Hematopoietic multipotent progenitor cell treated with erythropoietin and hydrocortisone succinate and interleukin-3 and kit ligand, for 17 days (in vitro differentiated cells): ENCODE results near the gene NEK5.
"Not testable (repeated sequence)": the region's sequence is repeated elsewhere in the genome, so short reads cannot be mapped to it uniquely, and the experiment has no call there.

Experiments used
- DNase-seq: peaks from one replicate; pipeline ENCODE4 v3.0.0-alpha.2; 2015; ENCODE audit warnings: low spot score

Gene NEK5

GRCh38 chr13:52136763-52137162 lies 7.9 kb upstream of the NEK5 start:
- no peak for DNase-seq

- DNase-seq, result no peak
Measured at GRCh38 chr13:52130641-52131040, 1.8 kb upstream of the NEK5 start.

- peak; percentile 80 for DNase-seq
Measured at GRCh38 chr13:52127783-52128702, 830 bp downstream of the NEK5 start.

- no peak for DNase-seq
Measured at GRCh38 chr13:52127378-52127777, 1.5 kb downstream of the NEK5 start.

GRCh38 chr13:52125547-52125946 lies 3.3 kb downstream of the NEK5 start:
- DNase-seq, result no peak

- no peak for DNase-seq
Measured at GRCh38 chr13:52118595-52118994, 10.3 kb downstream of the NEK5 start.

GRCh38 chr13:52118095-52118494 lies 10.8 kb downstream of the NEK5 start:
- no peak for DNase-seq

GRCh38 chr13:52112591-52112990 lies 16.3 kb downstream of the NEK5 start:
- DNase-seq, result no peak

GRCh38 chr13:52109116-52109670 lies 19.7 kb downstream of the NEK5 start:
- DNase-seq, result no peak

- no peak for DNase-seq
Measured at GRCh38 chr13:52105841-52106240, 23.0 kb downstream of the NEK5 start.

GRCh38 chr13:52104624-52105023 lies 24.2 kb downstream of the NEK5 start:
- no peak for DNase-seq

GRCh38 chr13:52103386-52103785 lies 25.5 kb downstream of the NEK5 start:
- DNase-seq, result no peak

- not testable (repeated sequence) for DNase-seq
Measured at GRCh38 chr13:52102423-52102822, 26.4 kb downstream of the NEK5 start.

GRCh38 chr13:52097197-52097596 lies 31.7 kb downstream of the NEK5 start:
- no peak for DNase-seq

- DNase-seq, result no peak
Measured at GRCh38 chr13:52096748-52097147, 32.1 kb downstream of the NEK5 start.

GRCh38 chr13:52096062-52096461 lies 32.8 kb downstream of the NEK5 start:
- DNase-seq, result no peak

GRCh38 chr13:52092087-52092486 lies 36.8 kb downstream of the NEK5 start:
- DNase-seq, result no peak

- no peak for DNase-seq
Measured at GRCh38 chr13:52091473-52091872, 37.4 kb downstream of the NEK5 start.

GRCh38 chr13:52085421-52085820 lies 43.5 kb downstream of the NEK5 start:
- DNase-seq, result no peak

GRCh38 chr13:52084981-52085380 lies 43.9 kb downstream of the NEK5 start:
- not testable (repeated sequence) for DNase-seq

GRCh38 chr13:52082601-52083000 lies 46.3 kb downstream of the NEK5 start:
- DNase-seq, result no peak

- not testable (repeated sequence) for DNase-seq
Measured at GRCh38 chr13:52079891-52080290, 49.0 kb downstream of the NEK5 start.

GRCh38 chr13:52070929-52071523 lies 57.8 kb downstream of the NEK5 start:
- no peak for DNase-seq
